ENCODE measurements around the gene PLK5.
"Not testable (repeated sequence)": the region's sequence is repeated elsewhere in the genome, so short reads cannot be mapped to it uniquely, and the experiment has no call there.

PLK5 gene
- 0 to 0.62 (median 0.09) reads per million in 4 experiments for total RNA-seq

GRCh38 chr19:1523412-1524286 lies at the start of gene PLK5:
TSS of gene PLK5 (plus strand) at chr19:1524077. CDS start at chr19:1526997, 2,920 bp downstream.
- DNase-seq = no peak

GRCh38 chr19:1474765-1475351 lies 49.0 kb upstream of the PLK5 start:
- DNase-seq = no peak

GRCh38 chr19:1475751-1476437 lies 48.0 kb upstream of the PLK5 start:
- DNase-seq = no peak

- not testable (repeated sequence) for DNase-seq
These were observed 46.8 kb upstream of the PLK5 start for GRCh38 chr19:1477056-1477455.

GRCh38 chr19:1478934-1479707 lies 44.8 kb upstream of the PLK5 start, which contains the start of gene C19orf25:
TSS of gene C19orf25 (minus strand) at chr19:1479215. CDS start at chr19:1478903, 312 bp downstream.
- DNase-seq = peak; percentile 81

GRCh38 chr19:1481224-1481892 lies 42.5 kb upstream of the PLK5 start:
- DNase-seq = no peak

- DNase-seq = no peak
These were observed 42.0 kb upstream of the PLK5 start for GRCh38 chr19:1481893-1482360.

GRCh38 chr19:1482361-1483130 lies 41.3 kb upstream of the PLK5 start:
- DNase-seq = no peak

GRCh38 chr19:1483131-1483978 lies 40.5 kb upstream of the PLK5 start:
- DNase-seq = no peak

GRCh38 chr19:1483979-1484428 lies 39.9 kb upstream of the PLK5 start:
- DNase-seq = no peak

GRCh38 chr19:1486720-1487575 lies 36.9 kb upstream of the PLK5 start:
- no peak for DNase-seq

GRCh38 chr19:1487576-1488281 lies 36.1 kb upstream of the PLK5 start:
- no peak for DNase-seq

- no peak for DNase-seq
These were observed 35.6 kb upstream of the PLK5 start for GRCh38 chr19:1488282-1488601.

GRCh38 chr19:1489463-1490310 lies 34.2 kb upstream of the PLK5 start:
- no peak for DNase-seq

- peak; percentile 97 for DNase-seq
These were observed 33.4 kb upstream of the PLK5 start, which contains the start of gene PCSK4 for GRCh38 chr19:1490311-1491113. TSS of gene PCSK4 (minus strand) at chr19:1490350. CDS start at chr19:1490346, 4 bp downstream.

GRCh38 chr19:1491114-1491848 lies 32.6 kb upstream of the PLK5 start, which contains the start of gene REEP6:
TSS of gene REEP6 (plus strand) at chr19:1491181. CDS start at chr19:1491270, 89 bp downstream.
- DNase-seq = no peak
